BE2C (cell line): ENCODE results near the gene COG6.

Source experiments
- DNase-seq: peaks from one replicate; pipeline ENCODE4 v3.0.0-alpha.2; 2020
- H3K27me3 ChIP-seq: fragments of 250-450 bp; sonication (Bioruptor Pico); 2 replicates; pipeline ENCODE4 v1.5.1; 2020; ENCODE audit warnings: mild to moderate bottlenecking
- H3K36me3 ChIP-seq: fragments of 250-450 bp; sonication (Bioruptor Pico); 2 replicates; pipeline ENCODE4 v1.5.1; 2020; ENCODE audit warnings: mild to moderate bottlenecking
- H3K4me1 ChIP-seq: fragments of 250-450 bp; sonication (Bioruptor Pico); 2 replicates; pipeline ENCODE4 v1.5.1; 2020
- H3K4me3 ChIP-seq: 2 replicates; pipeline ENCODE4 v1.5.1; 2011; ENCODE audit warnings: low read depth, low read length
- H3K9me3 ChIP-seq: fragments of 250-450 bp; sonication (Bioruptor Pico); 2 replicates; pipeline ENCODE4 v1.5.1; 2020
- TF ChIP-seq, protein P1 (sequence below): IDR thresholded peaks from 2 replicates; pipeline ENCODE4 v1.5.1; 2012; ENCODE audit warnings: mild to moderate bottlenecking, low read depth, low read length

Gene COG6

DNA sequence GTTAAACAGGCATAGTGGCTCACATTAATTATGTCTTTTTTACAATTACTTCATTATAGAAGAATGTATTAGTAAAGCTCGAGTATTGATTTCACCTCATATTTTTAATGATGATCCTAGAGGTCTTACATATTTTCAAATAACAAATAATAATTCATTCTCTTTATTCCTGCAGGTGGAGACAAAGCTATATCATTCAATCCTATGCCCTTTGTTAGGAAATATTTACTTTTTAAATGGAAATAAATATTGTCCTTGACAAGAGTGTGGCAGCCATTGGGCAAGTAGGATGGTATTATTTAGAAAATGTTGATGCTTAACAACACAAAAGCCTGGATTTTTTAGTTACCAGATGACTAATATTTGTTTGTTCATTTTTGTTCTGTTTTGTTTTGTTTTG is 127.6 kb downstream of the COG6 start:
- no peaks in the 10 kb centered on the region for H3K36me3 ChIP-seq
- TF ChIP-seq, protein P1, sequence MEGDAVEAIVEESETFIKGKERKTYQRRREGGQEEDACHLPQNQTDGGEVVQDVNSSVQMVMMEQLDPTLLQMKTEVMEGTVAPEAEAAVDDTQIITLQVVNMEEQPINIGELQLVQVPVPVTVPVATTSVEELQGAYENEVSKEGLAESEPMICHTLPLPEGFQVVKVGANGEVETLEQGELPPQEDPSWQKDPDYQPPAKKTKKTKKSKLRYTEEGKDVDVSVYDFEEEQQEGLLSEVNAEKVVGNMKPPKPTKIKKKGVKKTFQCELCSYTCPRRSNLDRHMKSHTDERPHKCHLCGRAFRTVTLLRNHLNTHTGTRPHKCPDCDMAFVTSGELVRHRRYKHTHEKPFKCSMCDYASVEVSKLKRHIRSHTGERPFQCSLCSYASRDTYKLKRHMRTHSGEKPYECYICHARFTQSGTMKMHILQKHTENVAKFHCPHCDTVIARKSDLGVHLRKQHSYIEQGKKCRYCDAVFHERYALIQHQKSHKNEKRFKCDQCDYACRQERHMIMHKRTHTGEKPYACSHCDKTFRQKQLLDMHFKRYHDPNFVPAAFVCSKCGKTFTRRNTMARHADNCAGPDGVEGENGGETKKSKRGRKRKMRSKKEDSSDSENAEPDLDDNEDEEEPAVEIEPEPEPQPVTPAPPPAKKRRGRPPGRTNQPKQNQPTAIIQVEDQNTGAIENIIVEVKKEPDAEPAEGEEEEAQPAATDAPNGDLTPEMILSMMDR = no peak
- H3K4me1 ChIP-seq = no peaks in the 10 kb centered on the region; the same call in 1 of the 2 replicates
- no peak overlapping the region for H3K4me3 ChIP-seq
- 0 out of 2 replicates have a peak, but pooled peaks cover 3% of the 10 kb centered on the region for H3K9me3 ChIP-seq
- DNase-seq = no peak
- no peaks in the 10 kb centered on the region for H3K27me3 ChIP-seq

- Histone ChIP-seq H3K36me3 (no peaks in the 10 kb centered on the region), H3K9me3 (no peaks in the 10 kb centered on the region), H3K4me1 (no peaks in the 10 kb centered on the region; the same call in 1 of the 2 replicates), H3K27me3 (no peaks in the 10 kb centered on the region; the same call in 1 of the 2 replicates), H3K4me3 (no peak overlapping the region)
- TF ChIP-seq, protein P1 = no peak
- DNase-seq = no peak
Observed at GRCh38 chr13:39784347-39784746, 128.9 kb downstream of the COG6 start.

DNA sequence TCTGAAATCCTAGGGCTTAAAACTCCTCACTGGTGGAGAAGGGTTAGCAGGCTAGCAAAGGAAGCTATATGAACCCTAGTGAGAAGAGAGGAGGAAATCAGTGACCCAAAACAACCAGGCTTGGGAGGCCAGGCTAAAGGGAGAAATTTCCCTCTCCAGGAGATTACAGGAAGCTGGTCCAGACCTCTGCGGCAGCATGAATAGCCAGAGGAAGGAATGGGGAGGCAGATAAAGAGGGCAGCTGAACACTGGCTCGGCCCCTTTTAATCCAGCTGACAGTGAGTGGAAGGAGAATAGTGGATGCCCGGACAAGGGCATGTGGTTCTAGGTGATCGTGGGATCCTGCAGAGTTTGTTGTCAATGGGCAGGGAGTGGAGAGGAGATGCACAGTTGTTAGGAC is 130.6 kb downstream of the COG6 start:
- Histone ChIP-seq H3K27me3 (no peaks in the 10 kb centered on the region; the same call in 1 of the 2 replicates), H3K36me3 (no peaks in the 10 kb centered on the region), H3K4me3 (no peak overlapping the region), H3K9me3 (no peaks in the 10 kb centered on the region), H3K4me1 (no peaks in the 10 kb centered on the region; the same call in 1 of the 2 replicates)
- TF ChIP-seq, protein P1 = no peak
- DNase-seq = no peak

DNA sequence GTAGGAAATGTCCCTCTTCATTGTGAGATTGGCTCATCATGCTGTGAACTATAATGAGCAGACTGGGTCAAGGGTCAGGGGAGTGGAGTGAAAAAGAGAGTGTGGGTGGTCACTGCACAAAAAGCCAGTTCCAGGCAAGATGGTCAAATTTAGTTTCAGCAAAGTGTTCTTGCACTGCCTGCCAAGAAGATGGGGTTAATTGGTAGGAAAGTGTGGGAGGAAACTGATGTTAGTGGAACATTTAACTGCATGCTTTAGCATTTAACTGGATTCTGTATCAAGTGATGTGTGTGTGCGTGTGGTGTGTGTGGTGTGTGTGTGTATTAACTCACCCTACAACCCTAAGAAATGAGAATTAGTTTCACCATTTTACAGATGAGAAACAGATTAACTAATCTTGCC is 131.6 kb downstream of the COG6 start:
- no peaks in the 10 kb centered on the region; the same call in 1 of the 2 replicates for H3K27me3 ChIP-seq
- H3K4me1 ChIP-seq = no peaks in the 10 kb centered on the region; the same call in 1 of the 2 replicates
- no peaks in the 10 kb centered on the region for H3K36me3 ChIP-seq
- TF ChIP-seq, protein P1 = no peak
- H3K9me3 ChIP-seq = no peaks in the 10 kb centered on the region
- no peak for DNase-seq
- no peak overlapping the region for H3K4me3 ChIP-seq

DNA sequence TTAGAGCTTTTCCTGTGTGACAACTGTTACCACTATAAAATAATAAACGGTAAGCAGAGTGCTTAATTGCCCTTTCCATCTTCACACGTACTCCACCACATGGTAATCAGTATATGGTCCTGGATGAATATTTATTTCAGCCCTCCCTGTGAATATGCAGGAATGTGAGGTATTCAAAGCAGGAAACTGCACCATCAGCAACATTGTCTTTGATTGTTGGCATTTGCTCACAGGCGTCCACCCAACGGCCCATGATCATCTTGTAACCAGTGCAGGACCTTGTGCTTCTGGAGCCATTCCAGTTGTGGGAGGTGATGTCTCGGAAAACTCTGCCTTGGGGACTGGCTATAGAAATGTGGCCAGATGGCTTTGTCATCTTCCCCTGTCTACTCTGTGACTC is 132.6 kb downstream of the COG6 start:
- TF ChIP-seq, protein P1 = no peak
- DNase-seq = no peak
- H3K4me1 ChIP-seq = no peaks in the 10 kb centered on the region; the same call in 1 of the 2 replicates

DNA sequence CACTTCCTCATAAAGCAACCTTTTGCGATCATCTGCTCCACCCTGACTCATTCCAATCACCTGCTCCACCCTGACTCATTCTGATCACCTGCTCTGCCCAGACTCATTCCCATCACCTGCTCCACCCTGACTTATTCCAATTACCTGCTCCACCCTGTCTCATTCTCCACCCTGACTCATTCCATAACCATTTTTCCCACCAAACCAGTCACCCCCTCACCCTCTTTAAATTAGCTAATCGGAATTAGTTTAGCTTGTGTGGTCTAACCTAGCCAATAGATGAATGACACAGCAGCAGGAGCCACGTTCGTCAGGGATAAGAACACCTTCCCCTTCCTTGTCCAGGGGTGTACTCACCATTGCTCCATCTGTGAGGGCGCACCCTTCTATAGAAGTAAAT is 134.0 kb downstream of the COG6 start:
- Histone ChIP-seq H3K4me1 (no peaks in the 10 kb centered on the region; the same call in 1 of the 2 replicates), H3K4me3 (no peak overlapping the region), H3K9me3 (peaks cover 2% of the 10 kb centered on the region; the same call in 1 of the 2 replicates), H3K36me3 (no peaks in the 10 kb centered on the region), H3K27me3 (no peaks in the 10 kb centered on the region; the same call in 1 of the 2 replicates)
- TF ChIP-seq, protein P1 = no peak
- no peak for DNase-seq

More for the DNA sequence above, 132.6 kb downstream of the COG6 start:
- no peaks in the 10 kb centered on the region for H3K36me3 ChIP-seq
- no peaks in the 10 kb centered on the region; the same call in 1 of the 2 replicates for H3K27me3 ChIP-seq
- no peak overlapping the region for H3K4me3 ChIP-seq
- no peaks in the 10 kb centered on the region for H3K9me3 ChIP-seq
